ENCODE results near the gene UNC45B.
"Not testable (repeated sequence)": the region's sequence is repeated elsewhere in the genome, so short reads cannot be mapped to it uniquely, and the experiment has no call there.

UNC45B gene

GRCh38 chr17:35151080-35151479, 3.5 kb downstream of the UNC45B start:
- DNase-seq, H3K36me3 Mint-ChIP-seq, CTCF ChIA-PET, H3K27ac Mint-ChIP-seq, H3K4me3 Mint-ChIP-seq, H3K9me3 Mint-ChIP-seq, H3K4me1 Mint-ChIP-seq: not testable (repeated sequence)
- H3K27me3 Mint-ChIP-seq: peaks cover 65% of the 10 kb centered on the region

GRCh38 chr17:35152421-35153140, 5.0 kb downstream of the UNC45B start:
- H3K27me3 Mint-ChIP-seq: peaks cover 57% of the 10 kb centered on the region
- CTCF ChIA-PET: no interaction called here
- no peaks in the 10 kb centered on the region for H3K9me3 Mint-ChIP-seq
- no peak for DNase-seq
- H3K36me3 Mint-ChIP-seq: no peaks in the 10 kb centered on the region
- H3K4me3 Mint-ChIP-seq: no peak overlapping the region
- H3K4me1 Mint-ChIP-seq: peaks cover 3% of the 10 kb centered on the region
- no peak overlapping the region for H3K27ac Mint-ChIP-seq

- H3K36me3 Mint-ChIP-seq: no peaks in the 10 kb centered on the region
- H3K4me1 Mint-ChIP-seq: peaks cover 13% of the 10 kb centered on the region
- H3K27ac Mint-ChIP-seq: no peak overlapping the region
- no peak overlapping the region for H3K4me3 Mint-ChIP-seq
- CTCF ChIA-PET: interaction anchor here (1.3 kb wide), 1 partner anchor 10 kb away, joined by 3 read pairs; no protein-coding TSS in a partner anchor
- no peaks in the 10 kb centered on the region for H3K9me3 Mint-ChIP-seq
- peaks cover 40% of the 10 kb centered on the region for H3K27me3 Mint-ChIP-seq
- DNase-seq: no peak
Observed at GRCh38 chr17:35154196-35155165, 6.9 kb downstream of the UNC45B start.

- no peak for DNase-seq
- Mint-ChIP-seq H3K36me3 (no peaks in the 10 kb centered on the region), H3K27ac (no peak overlapping the region), H3K9me3 (no peaks in the 10 kb centered on the region), H3K4me1 (peaks cover 21% of the 10 kb centered on the region), H3K27me3 (peaks cover 34% of the 10 kb centered on the region), H3K4me3 (no peak overlapping the region)
- CTCF ChIA-PET: interaction anchor here (1.3 kb wide), 1 partner anchor 11 kb away, joined by 3 read pairs; no protein-coding TSS in a partner anchor
Observed at GRCh38 chr17:35155246-35155645, 7.6 kb downstream of the UNC45B start.

GRCh38 chr17:35159940-35160339, 12.3 kb downstream of the UNC45B start:
- DNase-seq: no peak
- peaks cover 3% of the 10 kb centered on the region for H3K36me3 Mint-ChIP-seq
- CTCF ChIA-PET: no interaction called here
- H3K27ac Mint-ChIP-seq: no peak overlapping the region
- H3K4me3 Mint-ChIP-seq: no peak overlapping the region
- H3K27me3 Mint-ChIP-seq: peaks cover 5% of the 10 kb centered on the region
- H3K9me3 Mint-ChIP-seq: peaks cover 9% of the 10 kb centered on the region
- peaks cover 53% of the 10 kb centered on the region for H3K4me1 Mint-ChIP-seq

- peak overlapping the region; percentile 9 for H3K4me3 Mint-ChIP-seq
- H3K36me3 Mint-ChIP-seq: peaks cover 3% of the 10 kb centered on the region
- H3K9me3 Mint-ChIP-seq: peaks cover 9% of the 10 kb centered on the region
- DNase-seq: peak; percentile 30
- H3K4me1 Mint-ChIP-seq: peaks cover 58% of the 10 kb centered on the region
- CTCF ChIA-PET: no interaction called here
- H3K27ac Mint-ChIP-seq: peak overlapping the region; percentile 87
- H3K27me3 Mint-ChIP-seq: no peaks in the 10 kb centered on the region
Observed at GRCh38 chr17:35160354-35161201, 13.0 kb downstream of the UNC45B start.

- H3K4me1 Mint-ChIP-seq: peaks cover 57% of the 10 kb centered on the region
Observed at GRCh38 chr17:35161281-35161761, 13.7 kb downstream of the UNC45B start.

GRCh38 chr17:35162755-35163154, 15.1 kb downstream of the UNC45B start:
- peaks cover 9% of the 10 kb centered on the region for H3K9me3 Mint-ChIP-seq
- no peak overlapping the region for H3K4me3 Mint-ChIP-seq
- CTCF ChIA-PET: no interaction called here
- DNase-seq: no peak
- H3K27ac Mint-ChIP-seq: no peak overlapping the region
- H3K4me1 Mint-ChIP-seq: peaks cover 58% of the 10 kb centered on the region
- no peaks in the 10 kb centered on the region for H3K27me3 Mint-ChIP-seq
- H3K36me3 Mint-ChIP-seq: peaks cover 3% of the 10 kb centered on the region

More at GRCh38 chr17:35161281-35161761, 13.7 kb downstream of the UNC45B start:
- Mint-ChIP-seq H3K9me3 (peaks cover 9% of the 10 kb centered on the region), H3K27me3 (no peaks in the 10 kb centered on the region), H3K36me3 (peaks cover 3% of the 10 kb centered on the region), H3K4me3 (no peak overlapping the region), H3K27ac (peak overlapping the region; percentile 87)
- CTCF ChIA-PET: interaction anchor here (0.7 kb wide), 1 partner anchor 52 kb away, joined by 4 read pairs; no protein-coding TSS in a partner anchor
- DNase-seq: peak; percentile 27

GRCh38 chr17:35163886-35164285, 16.3 kb downstream of the UNC45B start:
- no peak overlapping the region for H3K27ac Mint-ChIP-seq
- H3K9me3 Mint-ChIP-seq: peaks cover 9% of the 10 kb centered on the region
- no peak for DNase-seq
- H3K4me3 Mint-ChIP-seq: no peak overlapping the region
- CTCF ChIA-PET: no interaction called here
- H3K36me3 Mint-ChIP-seq: peaks cover 3% of the 10 kb centered on the region
- H3K4me1 Mint-ChIP-seq: peaks cover 54% of the 10 kb centered on the region
- no peaks in the 10 kb centered on the region for H3K27me3 Mint-ChIP-seq

- H3K4me1 Mint-ChIP-seq: peaks cover 45% of the 10 kb centered on the region
- H3K9me3 Mint-ChIP-seq: peaks cover 9% of the 10 kb centered on the region
- peaks cover 3% of the 10 kb centered on the region for H3K36me3 Mint-ChIP-seq
- no peaks in the 10 kb centered on the region for H3K27me3 Mint-ChIP-seq
- CTCF ChIA-PET: no interaction called here
- no peak for DNase-seq
- H3K27ac Mint-ChIP-seq: no peak overlapping the region
- H3K4me3 Mint-ChIP-seq: no peak overlapping the region
Observed at GRCh38 chr17:35164716-35165115, 17.1 kb downstream of the UNC45B start.

- Mint-ChIP-seq H3K4me1 (peaks cover 32% of the 10 kb centered on the region), H3K9me3 (no peaks in the 10 kb centered on the region), H3K27ac (no peak overlapping the region), H3K4me3 (no peak overlapping the region), H3K27me3 (no peaks in the 10 kb centered on the region), H3K36me3 (no peaks in the 10 kb centered on the region)
- CTCF ChIA-PET: interaction anchor here (1.0 to 1.5 kb wide), 3 partner anchors 17 to 373 kb away, joined by 3 read pairs; no protein-coding TSS in a partner anchor
- DNase-seq: no peak
Observed at GRCh38 chr17:35166526-35166925, 18.9 kb downstream of the UNC45B start.

- Mint-ChIP-seq H3K4me3 (no peak overlapping the region), H3K9me3 (no peaks in the 10 kb centered on the region), H3K27me3 (no peaks in the 10 kb centered on the region), H3K4me1 (peaks cover 31% of the 10 kb centered on the region), H3K36me3 (no peaks in the 10 kb centered on the region), H3K27ac (no peak overlapping the region)
- DNase-seq: no peak
- CTCF ChIA-PET: interaction anchor here (0.7 to 1.5 kb wide), 4 partner anchors 17 to 373 kb away, joined by 3 read pairs; no protein-coding TSS in a partner anchor
Observed at GRCh38 chr17:35167046-35167445, 19.4 kb downstream of the UNC45B start.

GRCh38 chr17:35167666-35168065, 20.0 kb downstream of the UNC45B start:
- no peaks in the 10 kb centered on the region for H3K9me3 Mint-ChIP-seq
- no peak overlapping the region for H3K4me3 Mint-ChIP-seq
- H3K4me1 Mint-ChIP-seq: peaks cover 32% of the 10 kb centered on the region
- no peaks in the 10 kb centered on the region for H3K36me3 Mint-ChIP-seq
- CTCF ChIA-PET: interaction anchor here (0.7 to 1.5 kb wide), 4 partner anchors 16 to 372 kb away, joined by 3 read pairs; no protein-coding TSS in a partner anchor
- no peak for DNase-seq
- H3K27ac Mint-ChIP-seq: no peak overlapping the region
- no peaks in the 10 kb centered on the region for H3K27me3 Mint-ChIP-seq
